Measurements from ENCODE around the gene BLMH.

DNA sequence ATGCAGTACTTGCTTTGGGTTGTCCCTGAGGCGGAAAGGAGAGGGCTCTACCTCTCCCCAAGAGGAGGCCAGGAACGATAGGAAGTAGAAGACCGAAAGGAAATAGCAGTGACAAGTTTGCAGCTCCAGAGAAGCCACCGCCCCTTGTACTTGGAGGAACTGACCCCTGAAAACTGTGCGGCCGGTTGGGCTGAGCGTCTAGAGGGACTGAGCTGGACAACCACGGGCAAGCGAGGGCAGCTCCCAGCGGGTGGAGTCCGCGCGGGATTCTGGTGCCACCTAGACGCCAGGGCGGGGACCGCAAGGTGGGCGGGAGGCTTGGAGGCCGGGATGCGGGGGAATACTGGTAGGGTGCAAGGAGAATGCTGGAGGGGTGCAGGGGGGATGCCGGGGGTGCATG lies 55.0 kb downstream of the BLMH start:
- TF ChIP-seq, protein P1, sequence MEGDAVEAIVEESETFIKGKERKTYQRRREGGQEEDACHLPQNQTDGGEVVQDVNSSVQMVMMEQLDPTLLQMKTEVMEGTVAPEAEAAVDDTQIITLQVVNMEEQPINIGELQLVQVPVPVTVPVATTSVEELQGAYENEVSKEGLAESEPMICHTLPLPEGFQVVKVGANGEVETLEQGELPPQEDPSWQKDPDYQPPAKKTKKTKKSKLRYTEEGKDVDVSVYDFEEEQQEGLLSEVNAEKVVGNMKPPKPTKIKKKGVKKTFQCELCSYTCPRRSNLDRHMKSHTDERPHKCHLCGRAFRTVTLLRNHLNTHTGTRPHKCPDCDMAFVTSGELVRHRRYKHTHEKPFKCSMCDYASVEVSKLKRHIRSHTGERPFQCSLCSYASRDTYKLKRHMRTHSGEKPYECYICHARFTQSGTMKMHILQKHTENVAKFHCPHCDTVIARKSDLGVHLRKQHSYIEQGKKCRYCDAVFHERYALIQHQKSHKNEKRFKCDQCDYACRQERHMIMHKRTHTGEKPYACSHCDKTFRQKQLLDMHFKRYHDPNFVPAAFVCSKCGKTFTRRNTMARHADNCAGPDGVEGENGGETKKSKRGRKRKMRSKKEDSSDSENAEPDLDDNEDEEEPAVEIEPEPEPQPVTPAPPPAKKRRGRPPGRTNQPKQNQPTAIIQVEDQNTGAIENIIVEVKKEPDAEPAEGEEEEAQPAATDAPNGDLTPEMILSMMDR (conservative IDR thresholded peaks at IDR 0.05; ENCODE audit: low read depth in 2 of 2), result peak; percentile 33 to 69
- TF ChIP-seq EZH2 (IDR thresholded peaks at IDR 0.05; ENCODE audit: low read depth, unreplicated experiment) (no peak), CREB1 (CRISPR knock-in tag; IDR thresholded peaks at IDR 0.05; ENCODE audit: low read depth) (no peak)
